HG03280 (cell line): ENCODE measurements around the gene ELMO1.

ENCODE experiments used
- ATAC-seq: cut with Tn5 transposase; IDR thresholded peaks from one replicate; pipeline ENCODE4 v1.9.1; 2021; ENCODE audit warnings: mild to moderate bottlenecking, moderate library complexity; ENCODE audit not compliant: unreplicated experiment

The ELMO1 gene

GRCh38 chr7:37379546-37380277 lies 69.0 kb downstream of the ELMO1 start:
- ATAC-seq: no peak

DNA sequence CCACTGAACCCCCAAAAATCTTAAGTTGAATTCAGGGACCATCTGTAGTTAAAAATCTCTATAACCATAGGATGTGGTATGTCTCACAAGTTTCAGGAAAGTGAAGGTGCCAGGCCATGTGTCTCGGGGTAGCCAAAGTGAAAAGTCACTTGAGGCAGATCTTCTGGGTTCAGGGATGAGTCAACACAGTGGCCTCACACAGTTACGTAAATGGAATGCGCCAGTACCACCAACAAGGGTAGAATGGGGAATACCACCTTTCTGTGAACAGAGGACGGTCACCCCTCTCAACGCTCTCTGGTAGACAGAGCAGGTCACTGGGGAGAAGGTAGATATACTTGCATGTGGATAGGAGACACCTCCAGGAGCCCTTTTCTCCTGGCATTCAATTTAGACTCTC lies 71.4 kb downstream of the ELMO1 start:
- no peak for ATAC-seq

GRCh38 chr7:37376386-37376785 lies 72.3 kb downstream of the ELMO1 start:
- no peak for ATAC-seq

DNA sequence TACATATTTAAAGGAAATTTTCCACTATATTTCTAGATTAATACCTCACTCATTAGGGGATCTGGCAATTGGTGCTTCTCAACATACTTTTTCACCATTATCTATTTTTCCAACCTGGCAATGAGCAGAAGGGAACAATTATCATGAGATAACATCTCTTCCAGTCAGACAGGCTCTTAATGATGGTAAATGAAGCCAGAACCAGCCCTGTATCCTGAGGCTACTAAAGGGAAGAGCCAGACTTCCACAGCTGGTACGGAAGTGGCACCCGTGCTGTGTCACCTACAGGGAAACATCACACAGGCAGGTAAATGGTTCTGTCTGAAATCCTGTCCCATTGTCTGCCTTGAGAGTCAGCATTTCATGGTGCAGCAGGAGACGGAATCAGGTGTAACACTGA lies 75.9 kb downstream of the ELMO1 start:
- no peak for ATAC-seq

DNA sequence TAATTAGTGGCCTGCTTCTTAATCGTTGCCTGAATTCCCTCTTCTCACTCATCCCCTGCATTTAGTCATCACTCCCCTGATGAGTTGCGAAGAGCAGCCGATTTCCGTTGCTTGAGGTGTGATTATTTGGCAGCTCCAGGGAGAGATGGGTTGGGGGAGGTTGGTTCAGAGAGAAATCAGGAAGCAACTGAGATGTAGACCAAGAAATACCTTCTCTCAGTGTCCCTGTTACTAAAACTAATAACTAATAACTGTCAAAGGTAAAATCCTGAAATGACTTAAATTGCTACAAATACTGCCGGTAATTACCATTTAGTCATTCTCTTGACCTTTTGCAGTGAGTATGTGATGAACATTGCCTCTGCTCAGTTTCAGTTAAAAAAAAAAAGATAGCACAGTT lies 76.9 kb downstream of the ELMO1 start:
- ATAC-seq: no peak

GRCh38 chr7:37369906-37370305 lies 78.8 kb downstream of the ELMO1 start:
- no peak for ATAC-seq

GRCh38 chr7:37368540-37368939 lies 80.1 kb downstream of the ELMO1 start:
- no peak for ATAC-seq

- ATAC-seq: no peak
Observed at GRCh38 chr7:37367010-37367409, 81.7 kb downstream of the ELMO1 start.

DNA sequence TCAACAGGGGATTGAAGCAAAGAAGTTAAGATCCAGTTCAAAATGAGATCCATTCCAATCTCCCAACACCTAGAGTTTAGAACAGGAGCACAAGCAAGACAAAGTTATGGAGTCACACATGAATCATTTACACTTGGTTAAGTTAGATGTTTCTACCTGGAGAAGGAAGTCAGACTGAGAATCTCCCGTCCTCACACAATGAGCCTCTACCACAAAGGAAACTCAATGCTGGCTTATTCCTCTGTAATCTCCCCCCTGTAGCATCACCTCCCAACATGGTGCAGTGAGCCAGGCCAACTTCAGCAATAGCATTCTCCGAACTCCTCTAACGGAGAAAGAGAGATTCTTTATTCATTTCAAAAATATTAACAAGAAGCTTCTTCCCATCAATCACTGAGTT lies 82.2 kb downstream of the ELMO1 start:
- ATAC-seq: no peak

DNA sequence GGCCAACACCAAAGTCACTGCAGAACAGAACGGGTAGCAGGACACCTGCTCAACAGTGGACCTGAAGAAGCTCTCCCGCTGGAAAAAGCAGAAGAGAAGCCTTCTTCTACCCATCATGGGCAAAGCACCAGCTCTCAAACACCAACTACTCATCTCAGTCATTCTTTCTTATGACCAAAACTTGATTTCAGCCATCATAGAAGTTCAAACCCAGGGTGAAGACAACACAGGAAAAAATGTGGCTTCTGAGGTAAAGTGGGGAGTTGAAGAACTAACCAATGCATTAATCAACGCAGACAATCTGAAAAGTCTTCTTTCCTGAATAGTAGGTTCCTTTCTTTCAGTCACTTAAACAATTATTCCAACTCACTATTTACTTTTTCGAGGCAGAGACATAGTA lies 83.3 kb downstream of the ELMO1 start:
- ATAC-seq: no peak

GRCh38 chr7:37364856-37365255 lies 83.8 kb downstream of the ELMO1 start:
- no peak for ATAC-seq

GRCh38 chr7:37363536-37364491 lies 84.8 kb downstream of the ELMO1 start:
- ATAC-seq: no peak

DNA sequence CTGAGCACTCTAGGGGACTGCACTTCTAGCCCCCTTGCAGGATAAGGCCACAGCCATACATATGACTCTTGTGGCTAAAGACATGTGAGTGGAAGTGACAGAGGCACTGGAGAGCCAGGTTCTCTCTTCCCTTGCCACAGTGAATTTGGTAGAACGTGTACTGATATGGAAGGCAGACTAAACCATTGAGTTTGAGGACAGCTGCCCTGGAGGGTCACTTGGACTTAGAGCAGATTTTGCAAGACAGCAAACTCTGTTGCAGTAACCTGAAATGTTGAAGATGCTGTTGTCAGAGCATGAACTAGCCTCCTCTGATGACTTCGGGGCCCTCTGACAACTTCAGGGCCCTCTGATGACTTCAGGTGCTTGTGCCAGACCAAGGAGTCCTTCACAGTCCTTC lies 85.9 kb downstream of the ELMO1 start:
- ATAC-seq: no peak

DNA sequence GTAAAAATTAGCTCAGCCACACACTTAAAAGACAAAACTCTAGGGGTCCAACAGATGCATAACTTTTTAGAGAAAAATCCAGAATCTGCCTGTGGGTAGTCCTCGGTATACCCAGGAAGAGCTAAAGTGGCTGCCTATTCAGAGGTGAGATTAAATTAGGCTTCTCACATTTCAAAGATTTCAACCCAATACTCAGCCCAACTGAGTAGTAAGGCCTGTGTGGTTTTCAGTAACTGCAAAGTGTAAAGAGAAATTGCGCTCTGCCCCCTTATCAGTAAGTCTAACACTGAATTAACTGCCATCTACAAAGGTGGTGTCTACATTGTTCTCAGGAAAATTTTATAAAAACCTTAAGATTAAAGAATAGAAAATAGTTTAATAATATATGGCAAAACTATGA lies 88.2 kb downstream of the ELMO1 start:
- ATAC-seq: no peak

DNA sequence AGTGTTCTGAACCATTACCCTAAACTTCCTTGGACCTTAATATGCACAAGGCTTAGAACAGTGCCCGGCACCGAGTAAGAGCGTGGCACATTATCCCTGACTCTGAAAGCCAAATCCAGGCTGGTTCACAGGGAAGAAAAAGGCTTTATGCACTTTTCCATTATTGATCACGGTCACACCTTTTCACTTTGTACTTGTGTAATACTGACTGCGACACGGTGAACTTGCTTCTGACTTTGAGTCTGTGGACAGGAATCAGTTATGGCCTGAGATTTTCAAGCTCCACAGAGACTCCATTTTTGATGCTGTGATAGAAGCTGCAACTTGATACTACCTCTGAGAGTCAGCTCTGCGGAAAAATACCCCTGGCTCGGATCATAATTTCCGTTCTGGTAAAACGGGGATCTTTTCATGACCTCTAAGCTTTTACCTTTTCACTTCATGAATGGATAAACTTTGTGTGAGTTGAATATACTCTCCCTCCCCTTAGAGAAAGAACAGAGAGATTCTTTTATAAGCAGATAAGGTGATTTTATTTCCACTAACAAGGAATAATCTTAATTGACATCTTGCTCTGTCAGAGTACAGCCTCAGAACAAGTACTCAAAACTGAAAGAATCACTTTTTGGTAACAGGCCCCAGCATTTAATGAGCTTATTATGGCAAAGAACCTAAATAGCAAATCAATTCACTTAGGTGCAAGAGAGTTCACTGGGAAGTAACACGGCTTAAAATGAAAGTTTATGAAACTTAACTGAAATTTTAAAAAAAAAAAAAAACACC lies 88.8 kb downstream of the ELMO1 start:
- no peak for ATAC-seq

- no peak for ATAC-seq
Observed at GRCh38 chr7:37359180-37359579, 89.5 kb downstream of the ELMO1 start.

GRCh38 chr7:37357637-37357996 lies 91.0 kb downstream of the ELMO1 start:
- no peak for ATAC-seq

DNA sequence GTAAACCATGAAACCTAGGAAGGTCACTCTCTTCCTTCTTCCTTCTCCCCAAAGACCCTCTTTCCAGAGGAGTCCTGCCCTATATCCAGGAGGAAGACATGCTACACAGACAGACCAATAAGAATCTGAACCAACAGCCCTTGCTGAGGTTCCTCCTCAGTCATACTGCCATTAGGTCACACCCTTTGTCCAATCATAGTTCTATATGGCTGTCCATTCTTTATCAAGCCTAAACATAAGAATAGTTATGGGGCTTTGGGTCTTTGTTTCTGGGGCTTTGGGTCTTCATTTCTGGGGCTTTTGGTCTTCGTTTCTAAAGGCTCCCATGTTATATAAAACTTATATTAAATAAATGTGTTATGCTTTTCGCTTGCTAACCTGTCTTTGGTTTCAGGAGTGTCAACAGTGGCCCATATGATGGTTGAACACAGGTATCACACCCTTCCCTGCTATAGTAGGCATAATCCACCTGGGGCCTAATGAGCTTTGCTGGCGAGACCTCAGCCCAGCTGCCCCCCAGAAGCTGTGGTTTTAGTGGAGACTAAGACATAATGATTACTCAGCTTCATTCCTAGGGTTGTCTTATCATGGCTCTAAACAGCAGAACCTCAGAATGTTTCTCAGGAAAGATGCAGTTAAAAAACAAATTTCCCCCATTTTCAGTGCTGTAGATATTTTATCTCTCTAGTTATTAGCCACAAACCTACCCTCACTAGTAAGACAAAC lies 91.6 kb downstream of the ELMO1 start:
- no peak for ATAC-seq

DNA sequence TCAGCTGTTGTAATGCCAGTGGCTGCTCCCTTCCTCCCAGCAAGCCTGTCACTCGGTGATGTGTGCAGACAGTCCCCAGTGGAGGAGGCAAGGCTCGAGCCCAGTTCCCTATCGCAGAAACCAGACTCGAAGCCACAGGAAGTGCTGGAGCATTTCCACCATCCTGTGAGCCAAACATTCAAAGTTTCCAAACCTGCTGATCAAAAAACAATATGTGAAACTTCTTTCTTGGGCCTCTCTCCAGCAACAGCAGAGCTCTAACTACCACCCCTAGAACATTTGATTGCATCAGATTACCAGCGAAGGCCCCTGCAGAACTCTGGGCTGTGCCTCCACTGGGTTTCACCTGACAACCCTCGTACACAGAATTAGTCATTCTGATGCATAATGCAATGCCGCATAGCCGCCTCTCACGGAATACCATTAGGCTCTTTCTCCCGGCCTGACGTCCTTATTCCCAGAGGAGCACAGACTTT lies 94.0 kb downstream of the ELMO1 start:
- ATAC-seq: no peak

DNA sequence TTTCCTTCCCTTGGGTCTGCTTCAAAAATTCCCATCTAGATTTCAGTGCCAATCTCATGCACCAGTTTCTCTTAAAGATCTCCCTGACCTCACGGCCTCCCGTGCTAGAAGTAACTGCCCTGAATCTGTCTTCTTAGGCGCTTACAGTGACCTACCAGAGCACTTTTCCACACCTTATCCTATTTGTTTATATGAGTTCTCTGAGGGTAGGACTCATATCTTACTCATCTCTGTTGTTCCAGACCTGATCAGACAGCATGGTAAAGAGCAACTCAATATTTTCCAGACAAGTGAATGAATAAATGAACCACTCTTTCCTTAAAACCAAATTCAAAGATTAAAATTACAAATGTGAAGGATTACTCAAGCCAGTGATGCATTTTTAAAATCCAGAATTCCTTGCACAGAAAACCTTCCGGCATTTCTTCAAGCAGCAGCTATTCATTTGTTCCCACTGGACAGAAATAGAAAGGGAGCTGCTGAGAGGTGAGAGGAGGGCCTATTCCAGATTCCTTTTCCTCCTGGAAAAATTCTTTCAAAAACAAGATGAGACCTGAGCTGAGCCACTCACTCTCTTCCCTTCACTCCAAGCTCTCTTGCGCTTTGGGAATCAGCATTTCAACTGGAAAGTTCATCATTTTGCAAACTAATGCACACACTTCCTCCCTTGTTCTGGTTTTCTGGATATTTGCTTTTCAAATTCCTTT lies 94.6 kb downstream of the ELMO1 start:
- no peak for ATAC-seq
